Osteoblast (primary cell): ENCODE results near the gene C6orf47. TPM values are rescaled to one million over a fixed set of nuclear protein-coding genes. Genes with fewer than 3 reads are reported as not detected.

Experiments used
- DNase-seq: peaks from one replicate; pipeline ENCODE4 v3.0.0; 2011; ENCODE audit warnings: low spot score, mixed read lengths; ENCODE audit not compliant: insufficient read length; ENCODE audit errors: missing footprints
- H2AFZ ChIP-seq: 2 replicates; pipeline ENCODE4 v1.6.0; 2011; ENCODE audit warnings: mild to moderate bottlenecking, low read length
- H3K27ac ChIP-seq: 2 replicates; pipeline ENCODE4 v1.5.1; 2011; ENCODE audit warnings: mild to moderate bottlenecking, low read depth, low read length, moderate library complexity
- H3K27me3 ChIP-seq: 2 replicates; pipeline ENCODE4 v1.6.0; 2012; ENCODE audit warnings: mild to moderate bottlenecking, control low read depth, inconsistent platforms, low read length, moderate library complexity; ENCODE audit not compliant: insufficient read depth
- H3K36me3 ChIP-seq: 2 replicates; pipeline ENCODE4 v1.5.1; 2011; ENCODE audit warnings: mild to moderate bottlenecking, low read length, control low read depth, moderate library complexity; ENCODE audit not compliant: insufficient read depth
- H3K4me1 ChIP-seq: 2 replicates; pipeline ENCODE4 v1.5.1; 2011; ENCODE audit warnings: mild to moderate bottlenecking, low read length, control low read depth, moderate library complexity; ENCODE audit not compliant: insufficient read depth
- H3K4me2 ChIP-seq: 2 replicates; pipeline ENCODE4 v1.6.0; 2011; ENCODE audit warnings: mild to moderate bottlenecking, low read length; ENCODE audit not compliant: insufficient read depth
- H3K4me3 ChIP-seq: fragments of 200-600 bp; sonication (generic); 3 replicates; pipeline ENCODE4 v1.5.1; 2012; ENCODE audit warnings: mild to moderate bottlenecking, low read length, inconsistent platforms; ENCODE audit not compliant: insufficient read depth
- H3K79me2 ChIP-seq: 2 replicates; pipeline ENCODE4 v1.6.0; 2012; ENCODE audit warnings: mild to moderate bottlenecking, low read length, control low read depth, inconsistent platforms; ENCODE audit not compliant: insufficient read depth
- H3K9me3 ChIP-seq: 2 replicates; pipeline ENCODE4 v1.5.1; 2011; ENCODE audit warnings: low read depth, low read length, control low read depth
- H4K20me1 ChIP-seq: 2 replicates; pipeline ENCODE4 v1.6.0; 2012; ENCODE audit warnings: mild to moderate bottlenecking, low read length, control low read depth; ENCODE audit not compliant: insufficient read depth
- total RNA-seq: library from RNA; depleted of rRNA; stranded (reverse); fragments of >200 nt; gene quantifications from 2 replicates; pipeline ENCODE4 v1.2.3, GENCODE V29; 2012
- TF ChIP-seq, protein P1 (sequence below): IDR thresholded peaks from 2 replicates; pipeline ENCODE4 v1.5.1; 2011; ENCODE audit warnings: mild to moderate bottlenecking, low read depth, low read length, moderate library complexity; ENCODE audit errors: extremely low read depth

Gene C6orf47
- total RNA-seq, 1 donor = 21.7 TPM

DNA sequence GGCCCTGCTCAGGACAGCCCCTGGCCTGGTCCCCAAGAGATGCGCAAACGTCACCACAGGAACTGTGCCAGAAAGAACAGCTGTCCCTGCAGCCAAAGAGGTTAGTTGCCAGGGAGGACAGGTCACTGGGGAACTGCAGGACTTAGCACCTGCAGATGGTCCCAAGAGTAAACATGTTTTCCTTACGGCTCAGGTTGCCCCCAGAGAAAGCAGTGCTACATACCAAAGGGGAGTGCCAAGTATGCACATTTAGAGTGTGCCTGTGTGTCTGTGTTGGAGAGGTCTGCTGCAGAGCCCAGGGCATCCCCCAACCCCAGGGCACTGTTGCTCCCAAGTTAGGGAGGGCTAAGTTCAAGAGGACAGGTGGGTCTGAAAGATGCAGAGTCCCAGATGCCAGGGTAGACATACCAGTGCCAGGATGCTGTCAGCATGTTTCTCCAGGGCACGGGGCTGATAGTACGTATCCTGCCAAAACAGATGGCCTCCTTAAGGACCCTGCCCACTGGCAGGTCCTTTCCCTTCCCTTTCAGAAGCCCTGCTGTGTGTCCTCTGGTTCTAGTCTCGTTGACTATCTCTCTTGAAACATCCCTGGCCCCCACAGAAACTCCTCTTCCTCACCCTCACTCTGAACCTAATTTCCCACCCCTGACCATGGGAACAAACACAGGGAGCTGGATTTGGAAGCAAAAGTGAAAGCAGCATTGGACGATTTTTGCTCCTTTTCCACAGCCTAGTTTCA, 41.3 kb upstream of the C6orf47 start:
- Histone ChIP-seq H3K27ac (peak overlapping the region; percentile 94), H3K4me3 (peak overlapping the region; percentile 88), H3K36me3 (peaks cover 17% of the 10 kb centered on the region), H3K4me1 (peaks cover 10% of the 10 kb centered on the region), H3K4me2 (peak overlapping the region; percentile 92), H3K27me3 (no peaks in the 10 kb centered on the region), H2AFZ (peak overlapping the region; percentile 83), H4K20me1 (peaks cover 13% of the 10 kb centered on the region), H3K79me2 (peaks cover 39% of the 10 kb centered on the region), H3K9me3 (no peaks in the 10 kb centered on the region)
- TF ChIP-seq, protein P1, sequence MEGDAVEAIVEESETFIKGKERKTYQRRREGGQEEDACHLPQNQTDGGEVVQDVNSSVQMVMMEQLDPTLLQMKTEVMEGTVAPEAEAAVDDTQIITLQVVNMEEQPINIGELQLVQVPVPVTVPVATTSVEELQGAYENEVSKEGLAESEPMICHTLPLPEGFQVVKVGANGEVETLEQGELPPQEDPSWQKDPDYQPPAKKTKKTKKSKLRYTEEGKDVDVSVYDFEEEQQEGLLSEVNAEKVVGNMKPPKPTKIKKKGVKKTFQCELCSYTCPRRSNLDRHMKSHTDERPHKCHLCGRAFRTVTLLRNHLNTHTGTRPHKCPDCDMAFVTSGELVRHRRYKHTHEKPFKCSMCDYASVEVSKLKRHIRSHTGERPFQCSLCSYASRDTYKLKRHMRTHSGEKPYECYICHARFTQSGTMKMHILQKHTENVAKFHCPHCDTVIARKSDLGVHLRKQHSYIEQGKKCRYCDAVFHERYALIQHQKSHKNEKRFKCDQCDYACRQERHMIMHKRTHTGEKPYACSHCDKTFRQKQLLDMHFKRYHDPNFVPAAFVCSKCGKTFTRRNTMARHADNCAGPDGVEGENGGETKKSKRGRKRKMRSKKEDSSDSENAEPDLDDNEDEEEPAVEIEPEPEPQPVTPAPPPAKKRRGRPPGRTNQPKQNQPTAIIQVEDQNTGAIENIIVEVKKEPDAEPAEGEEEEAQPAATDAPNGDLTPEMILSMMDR = no peak
- peak; percentile 61 for DNase-seq

- peak overlapping the region; percentile 92 for H3K4me2 ChIP-seq
- DNase-seq = no peak
- H3K27me3 ChIP-seq = no peaks in the 10 kb centered on the region
- TF ChIP-seq, protein P1 = no peak
- no peaks in the 10 kb centered on the region for H3K9me3 ChIP-seq
- no peak overlapping the region for H3K27ac ChIP-seq
- peaks cover 39% of the 10 kb centered on the region for H3K79me2 ChIP-seq
- peaks cover 13% of the 10 kb centered on the region for H4K20me1 ChIP-seq
- no peak overlapping the region for H2AFZ ChIP-seq
- peaks cover 10% of the 10 kb centered on the region for H3K4me1 ChIP-seq
- H3K36me3 ChIP-seq = peaks cover 22% of the 10 kb centered on the region
- no peak overlapping the region for H3K4me3 ChIP-seq
Measured at GRCh38 chr6:31700740-31701401, 40.3 kb upstream of the C6orf47 start.

GRCh38 chr6:31697555-31697954, 37.0 kb upstream of the C6orf47 start:
- Histone ChIP-seq H3K27ac (peak overlapping the region; percentile 51), H3K79me2 (peaks cover 36% of the 10 kb centered on the region), H3K36me3 (peaks cover 38% of the 10 kb centered on the region), H3K27me3 (no peaks in the 10 kb centered on the region), H2AFZ (no peak overlapping the region), H4K20me1 (peaks cover 13% of the 10 kb centered on the region), H3K9me3 (no peaks in the 10 kb centered on the region), H3K4me2 (no peak overlapping the region), H3K4me1 (peaks cover 10% of the 10 kb centered on the region), H3K4me3 (no peak overlapping the region)
- DNase-seq = peak; percentile 83
- TF ChIP-seq, protein P1 = no peak

DNA sequence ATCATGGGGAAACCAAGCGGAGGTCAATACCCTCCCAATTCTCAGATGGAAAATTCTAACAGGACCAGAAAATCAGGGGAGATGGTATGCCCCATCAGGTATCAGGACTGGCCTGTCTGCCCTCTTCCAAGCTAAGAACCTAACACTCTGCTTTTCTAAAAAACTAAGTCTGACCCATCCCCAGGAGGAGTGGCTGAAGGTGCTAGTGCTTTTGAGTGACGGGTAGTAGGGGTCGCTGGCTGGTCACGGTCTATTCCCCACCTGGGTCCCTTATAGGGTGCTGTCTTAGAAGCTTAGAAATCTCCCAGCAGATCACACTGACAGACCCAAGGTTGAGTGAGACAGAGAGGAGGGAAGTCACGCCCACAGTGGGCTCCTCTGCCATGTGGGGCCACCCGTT, 33.0 kb upstream of the C6orf47 start:
- peaks cover 62% of the 10 kb centered on the region for H3K36me3 ChIP-seq
- peaks cover 9% of the 10 kb centered on the region for H4K20me1 ChIP-seq
- no peak overlapping the region for H3K27ac ChIP-seq
- no peaks in the 10 kb centered on the region for H3K4me1 ChIP-seq
- H3K4me2 ChIP-seq = no peak overlapping the region
- no peaks in the 10 kb centered on the region for H3K27me3 ChIP-seq
- H3K79me2 ChIP-seq = no peaks in the 10 kb centered on the region
- H2AFZ ChIP-seq = no peak overlapping the region
- TF ChIP-seq, protein P1 = no peak
- H3K9me3 ChIP-seq = no peaks in the 10 kb centered on the region
- no peak for DNase-seq
- H3K4me3 ChIP-seq = no peak overlapping the region
